IMR-90 (cell line): ENCODE data around the gene ANGPTL4. TPM values are rescaled to one million over a fixed set of nuclear protein-coding genes. Genes with fewer than 3 reads are reported as not detected.

Experiments used
- ATAC-seq: fragments of 200-7000 bp; cut with Tn5 transposase; 2 replicates; pipeline ENCODE4 v1.9.1; 2020; ENCODE audit warnings: low read depth, mild to moderate bottlenecking, moderate library complexity
- BruUV-seq: library from RNA; stranded (reverse); fragments of 400-500 nt; replicated peaks from 2 replicates; lab custom pipeline; 2021; lab: Mats Ljungman, UMichigan
- CTCF ChIA-PET: fragments of 300-600 bp; formaldehyde crosslinking; extraction: SDS; loops from one replicate; lab custom pipeline; 2021; ENCODE audit warnings: antibody characterized with exemption; lab: Yijun Ruan, JAX
- POLR2A ChIA-PET: fragments of 300-600 bp; sonication (Branson Sonifier 250); formaldehyde crosslinking; loops from one replicate; lab custom pipeline; 2022; ENCODE audit warnings: antibody characterized with exemption; ENCODE audit not compliant: unreplicated experiment; lab: Charles Lee
- DNase-seq: peaks from one replicate; pipeline ENCODE4 v3.0.0; 2013
- H2AFZ ChIP-seq: replicated peaks from 2 replicates; pipeline ENCODE3; 2013; ENCODE audit warnings: low read length, mild to moderate bottlenecking; ENCODE audit not compliant: poor library complexity
- H2AK5ac ChIP-seq: 2 replicates; pipeline ENCODE4 v1.6.1; 2013; ENCODE audit warnings: low read depth, low read length, inconsistent platforms
- H2AK9ac ChIP-seq: replicated peaks from 2 replicates; pipeline ENCODE3; 2013; ENCODE audit warnings: mild to moderate bottlenecking, low read depth, low read length, moderate library complexity; ENCODE audit not compliant: poor library complexity
- H2BK120ac ChIP-seq: 2 replicates; pipeline ENCODE4 v1.6.1; 2013; ENCODE audit warnings: low read depth, low read length, inconsistent platforms
- H2BK15ac ChIP-seq: 3 replicates; pipeline ENCODE4 v1.6.1; 2013; ENCODE audit warnings: low read depth, low read length, inconsistent platforms
- H2BK20ac ChIP-seq: 2 replicates; pipeline ENCODE4 v1.6.1; 2013; ENCODE audit warnings: low read depth, mild to moderate bottlenecking, inconsistent platforms, low read length, moderate library complexity
- H2BK5ac ChIP-seq: 2 replicates; pipeline ENCODE4 v1.6.1; 2013; ENCODE audit warnings: mild to moderate bottlenecking, low read depth, low read length, inconsistent platforms; ENCODE audit not compliant: poor library complexity, severe bottlenecking
- H3K14ac ChIP-seq: replicated peaks from 2 replicates; pipeline ENCODE4 v1.6.1; 2013; ENCODE audit warnings: low read depth, low read length, inconsistent platforms
- H3K18ac ChIP-seq: 2 replicates; pipeline ENCODE4 v1.6.1; 2013; ENCODE audit warnings: low read depth, low read length, control low read depth
- H3K23ac ChIP-seq: 2 replicates; pipeline ENCODE4 v1.6.1; 2013; ENCODE audit warnings: low read depth, low read length, inconsistent platforms
- H3K27ac ChIP-seq: 2 replicates; pipeline ENCODE4 v1.5.1; 2013; ENCODE audit warnings: mild to moderate bottlenecking, control low read depth, low read length; ENCODE audit not compliant: insufficient read depth
- H3K27me3 ChIP-seq: 2 replicates; pipeline ENCODE4 v1.6.1; 2013; ENCODE audit warnings: low read length; ENCODE audit not compliant: control insufficient read depth, insufficient read depth
- H3K36me3 ChIP-seq: 2 replicates; pipeline ENCODE4 v1.6.1; 2013; ENCODE audit warnings: low read length, mixed read lengths; ENCODE audit not compliant: control insufficient read depth, insufficient read depth
- H3K4ac ChIP-seq: 2 replicates; pipeline ENCODE4 v1.6.1; 2013; ENCODE audit warnings: low read depth, low read length, inconsistent platforms
- H3K4me1 ChIP-seq: 2 replicates; pipeline ENCODE4 v1.6.1; 2013; ENCODE audit warnings: low read length, mixed read lengths; ENCODE audit not compliant: control insufficient read depth, insufficient read depth
- H3K4me2 ChIP-seq: 2 replicates; pipeline ENCODE4 v1.6.1; 2013; ENCODE audit warnings: low read depth, mild to moderate bottlenecking, control low read depth, low read length, moderate library complexity
- H3K4me3 ChIP-seq: 2 replicates; pipeline ENCODE4 v1.5.1; 2013; ENCODE audit warnings: low read depth, mild to moderate bottlenecking, control low read depth, low read length, moderate library complexity; ENCODE audit not compliant: insufficient read depth
- H3K56ac ChIP-seq: 2 replicates; pipeline ENCODE4 v1.6.1; 2013; ENCODE audit warnings: low read length, inconsistent platforms; ENCODE audit not compliant: insufficient read depth; ENCODE audit errors: extremely low read depth
- H3K79me1 ChIP-seq, 2 experiments: 2 replicates each; pipeline ENCODE4 v1.6.1; 2013; ENCODE audit warnings: low read length in 2 of 2, inconsistent platforms in 1 of 2, low read depth in 1 of 2
- H3K9ac ChIP-seq: 2 replicates; pipeline ENCODE4 v1.6.1; 2013; ENCODE audit warnings: low read depth, low read length, control low read depth
- H3K9me1 ChIP-seq: 2 replicates; pipeline ENCODE4 v1.6.1; 2013; ENCODE audit warnings: low read length, inconsistent platforms; ENCODE audit not compliant: insufficient read depth
- H3K9me3 ChIP-seq: 2 replicates; pipeline ENCODE4 v1.6.1; 2013; ENCODE audit warnings: low read length; ENCODE audit not compliant: control insufficient read depth, insufficient read depth
- H4K20me1 ChIP-seq: 2 replicates; pipeline ENCODE4 v1.6.1; 2013; ENCODE audit warnings: low read length, inconsistent platforms; ENCODE audit not compliant: insufficient read depth
- H4K5ac ChIP-seq: 2 replicates; pipeline ENCODE4 v1.6.1; 2013; ENCODE audit warnings: mild to moderate bottlenecking, low read depth, low read length, control low read depth
- H4K8ac ChIP-seq, 2 experiments: 2 replicates each; pipeline ENCODE4 v1.6.1; 2013; ENCODE audit warnings: low read depth in 2 of 2, low read length in 2 of 2, control low read depth in 1 of 2, inconsistent platforms in 1 of 2
- H4K91ac ChIP-seq: 2 replicates; pipeline ENCODE4 v1.6.1; 2013; ENCODE audit warnings: low read depth, low read length, inconsistent platforms; ENCODE audit not compliant: insufficient read depth
- FOS ChIP-seq: fragments of 150-350 bp; IDR thresholded peaks from 2 replicates; pipeline ENCODE4 v1.6.1; 2016; ENCODE audit warnings: low read depth, low read length
- WGBS, 2 experiments: methylation state at CpG; one replicate each; pipeline versions ENCODE4 v1.1.5 to v1.1.7; 2013; ENCODE audit warnings: missing lambda C conversion rate in 2 of 2; ENCODE audit not compliant: insufficient read length in 1 of 2; ENCODE audit errors: extremely low coverage in 2 of 2; 5-methylcytosine and 5-hydroxymethylcytosine counted together
- dilution Hi-C: fragments of 300-500 bp; cut with HindIII; formaldehyde crosslinking; loops from one replicate; pipeline ENCODE4 v1.14.3; 2018; ENCODE audit warnings: low sequenced_read_pairs; ENCODE audit not compliant: unreplicated experiment
- in situ Hi-C: fragments of 300-500 bp; cut with MboI; formaldehyde crosslinking; loops from 3 replicates; pipeline ENCODE4 v1.14.3; 2019; ENCODE audit warnings: low sequenced_read_pairs, inconsistent platforms, mixed read lengths
- intact Hi-C: fragments of 100-400 bp; cut with micrococcal nuclease; formaldehyde crosslinking; loops from 2 replicates; pipeline ENCODE4 v1.10.0; 2022
- polyA plus RNA-seq, 3 experiments: library from polyadenylated mRNA; depleted of rRNA; stranded (reverse); fragments of >200 nt; gene quantifications; 2 replicates each; pipeline ENCODE4 v1.2.3, GENCODE V29; 2012; ENCODE audit warnings: low replicate concordance in 1 of 3
- total RNA-seq: library from RNA; depleted of rRNA; stranded (reverse); fragments of >200 nt; gene quantifications from 2 replicates; pipeline ENCODE4 v1.2.3, GENCODE V29; 2012

ANGPTL4 gene
- total and polyA plus RNA-seq, 2 of the 4 experiments (the other 2 are of a cell fraction), result 1.4 to 19.1 TPM

DNA sequence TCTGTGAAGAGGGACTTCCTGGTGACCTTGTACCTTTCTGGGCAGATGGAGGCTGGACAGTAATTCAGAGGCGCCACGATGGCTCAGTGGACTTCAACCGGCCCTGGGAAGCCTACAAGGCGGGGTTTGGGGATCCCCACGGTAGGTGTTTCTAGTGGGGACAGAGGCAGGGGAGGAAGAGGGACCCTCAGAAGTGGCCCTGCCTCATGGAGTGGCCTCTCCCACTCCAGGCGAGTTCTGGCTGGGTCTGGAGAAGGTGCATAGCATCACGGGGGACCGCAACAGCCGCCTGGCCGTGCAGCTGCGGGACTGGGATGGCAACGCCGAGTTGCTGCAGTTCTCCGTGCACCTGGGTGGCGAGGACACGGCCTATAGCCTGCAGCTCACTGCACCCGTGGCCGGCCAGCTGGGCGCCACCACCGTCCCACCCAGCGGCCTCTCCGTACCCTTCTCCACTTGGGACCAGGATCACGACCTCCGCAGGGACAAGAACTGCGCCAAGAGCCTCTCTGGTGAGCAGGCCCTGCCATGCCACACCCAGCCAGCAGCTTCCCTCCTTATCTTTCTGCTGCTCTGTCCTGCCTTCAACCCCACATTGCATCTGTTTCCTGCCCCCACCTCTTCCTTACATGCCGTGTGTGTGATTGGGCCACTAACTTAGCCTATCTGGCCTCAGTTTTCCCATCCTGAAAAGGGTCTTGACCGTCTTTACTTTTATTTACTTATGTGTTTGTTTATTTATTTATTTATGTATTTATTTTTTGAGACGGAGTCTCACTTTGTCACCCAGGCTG lies 7.3 kb downstream of the ANGPTL4 start:
- peaks cover 16% of the 10 kb centered on the region for H3K9me1 ChIP-seq
- no peak overlapping the region for H3K27ac ChIP-seq
- ChIA-PET POLR2A (no interaction called here), CTCF (no interaction called here)
- no peak overlapping the region for H4K8ac ChIP-seq
- H3K4me2 ChIP-seq, result no peak overlapping the region
- intact Hi-C loops, result no loop called here
- H2BK20ac ChIP-seq, result no peak overlapping the region
- ATAC-seq, result no peak
- H3K56ac ChIP-seq, result no peak overlapping the region
- TF ChIP-seq FOS, result no peak
- H3K4me3 ChIP-seq, result no peak overlapping the region
- no peak overlapping the region for H3K14ac ChIP-seq
- 0 out of 2 replicates have a peak overlapping the region, but pooled peaks have one; percentile 12 for H3K4ac ChIP-seq
- peak overlapping the region; percentile 16 for H2AK5ac ChIP-seq
- H2BK15ac ChIP-seq, result no peak overlapping the region
- no peak overlapping the region for H2BK5ac ChIP-seq
- no peak overlapping the region for H4K5ac ChIP-seq
- H3K4me1 ChIP-seq, result peaks cover 20% of the 10 kb centered on the region
- H3K9ac ChIP-seq, result no peak overlapping the region
- no peak overlapping the region for H2AK9ac ChIP-seq
- H3K79me1 ChIP-seq, result peaks cover 8 to 36% of the 10 kb centered on the region in 2 experiments; a peak in 3 of 4 replicates
- no peak overlapping the region for H2BK120ac ChIP-seq
- peaks cover 25% of the 10 kb centered on the region for H3K36me3 ChIP-seq
- no peak overlapping the region for H2AFZ ChIP-seq
- DNase-seq, result no peak
- H3K9me3 ChIP-seq, result no peaks in the 10 kb centered on the region
- peaks cover 10% of the 10 kb centered on the region for H4K20me1 ChIP-seq
- no TSS peak for BruUV-seq
- no peak overlapping the region for H3K18ac ChIP-seq
- WGBS, 2 experiments, result 89% methylated on average over 13 of the region's 28 CpGs; no CpG with 5 or more reads in 1 of the 2 experiments
- H3K23ac ChIP-seq, result no peak overlapping the region
- dilution Hi-C loops, result no loop called here
- no peaks in the 10 kb centered on the region for H3K27me3 ChIP-seq
- 0 out of 2 replicates have a peak overlapping the region, but pooled peaks have one; percentile 35 for H4K91ac ChIP-seq
- in situ Hi-C loops, result no loop called here
